Loucy (cell line): Measurements from ENCODE around the gene MAP1B.

Experiments
- EZH2phosphoT487 ChIP-seq: fragments of 200-600 bp; IDR thresholded peaks from 2 replicates; pipeline ENCODE4 v1.6.1; 2018; ENCODE audit warnings: antibody characterized with exemption, mild to moderate bottlenecking, moderate library complexity, borderline replicate concordance
- TF ChIP-seq, protein P1 (sequence below): fragments of 200-600 bp; sonication (generic); conservative IDR thresholded peaks from 2 replicates; pipeline ENCODE4 v1.5.1; 2014; ENCODE audit warnings: mild to moderate bottlenecking, antibody characterized with exemption, low read length

DNA sequence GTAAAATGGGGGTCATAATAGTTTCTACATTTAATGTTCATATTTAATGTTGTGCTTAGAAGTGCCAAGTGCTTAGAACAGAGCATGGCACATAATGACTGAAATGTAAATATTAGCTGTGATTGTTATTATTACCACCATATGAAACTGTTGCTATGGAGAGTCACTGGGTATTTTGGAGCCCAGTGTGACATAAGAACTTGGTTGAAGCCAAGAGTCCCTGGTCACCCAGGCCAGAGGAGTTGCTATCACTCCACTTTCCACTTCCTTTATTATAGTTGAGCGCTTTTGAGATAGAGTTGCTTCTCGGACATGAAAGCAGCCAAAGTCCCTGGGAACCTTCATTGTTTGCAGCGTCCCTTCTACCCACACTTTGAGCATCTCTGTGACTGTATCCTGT, 77.1 kb downstream of the MAP1B start:
- TF ChIP-seq, protein P1, sequence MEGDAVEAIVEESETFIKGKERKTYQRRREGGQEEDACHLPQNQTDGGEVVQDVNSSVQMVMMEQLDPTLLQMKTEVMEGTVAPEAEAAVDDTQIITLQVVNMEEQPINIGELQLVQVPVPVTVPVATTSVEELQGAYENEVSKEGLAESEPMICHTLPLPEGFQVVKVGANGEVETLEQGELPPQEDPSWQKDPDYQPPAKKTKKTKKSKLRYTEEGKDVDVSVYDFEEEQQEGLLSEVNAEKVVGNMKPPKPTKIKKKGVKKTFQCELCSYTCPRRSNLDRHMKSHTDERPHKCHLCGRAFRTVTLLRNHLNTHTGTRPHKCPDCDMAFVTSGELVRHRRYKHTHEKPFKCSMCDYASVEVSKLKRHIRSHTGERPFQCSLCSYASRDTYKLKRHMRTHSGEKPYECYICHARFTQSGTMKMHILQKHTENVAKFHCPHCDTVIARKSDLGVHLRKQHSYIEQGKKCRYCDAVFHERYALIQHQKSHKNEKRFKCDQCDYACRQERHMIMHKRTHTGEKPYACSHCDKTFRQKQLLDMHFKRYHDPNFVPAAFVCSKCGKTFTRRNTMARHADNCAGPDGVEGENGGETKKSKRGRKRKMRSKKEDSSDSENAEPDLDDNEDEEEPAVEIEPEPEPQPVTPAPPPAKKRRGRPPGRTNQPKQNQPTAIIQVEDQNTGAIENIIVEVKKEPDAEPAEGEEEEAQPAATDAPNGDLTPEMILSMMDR: no peak
- TF ChIP-seq EZH2phosphoT487: no peak
